Measurements from ENCODE around the gene PPP1R15A. TPM values are rescaled to one million over a fixed set of nuclear protein-coding genes. Genes with fewer than 3 reads are reported as not detected.
"Not testable (repeated sequence)": the region's sequence is repeated elsewhere in the genome, so short reads cannot be mapped to it uniquely, and the experiment has no call there.

PPP1R15A gene
- 10 to 100 TPM; 44.3 to 79.0 (median 62.4) TPM for polyA plus RNA-seq (ENCODE audit: insufficient read length in 10 of 10)
- long read RNA-seq, donor 1, transcript PPP1R15A-202 (1 exons, 1,725 nt), result major isoform, 10 of 80 reads
- long read RNA-seq, donor 1, transcript PPP1R15A-201 (3 exons, 2,378 nt), result minor isoform, 7 of 80 reads
- long read RNA-seq, donor 1, partial matches to known transcripts, result 63 of 80 reads
- long read RNA-seq, donor 1, other reads (novel, unspliced or antisense), result 0 of 80 reads
- long read RNA-seq, donor 2, partial matches to known transcripts, result 25 of 32 reads
- long read RNA-seq, donor 2, other reads (novel, unspliced or antisense), result 0 of 32 reads
- long read RNA-seq, donor 3, partial matches to known transcripts, result 0 of 1 reads
- long read RNA-seq, donor 3, other reads (novel, unspliced or antisense), result 0 of 1 reads
- long read RNA-seq, donor 4, transcript PPP1R15A-201 (3 exons, 2,378 nt), result major isoform, 5 of 23 reads
- long read RNA-seq, donor 4, partial matches to known transcripts, result 15 of 23 reads
- long read RNA-seq, donor 4, other reads (novel, unspliced or antisense), result 0 of 23 reads
- long read RNA-seq, donor 5, transcript PPP1R15A-202 (1 exons, 1,725 nt), result major isoform, 14 of 104 reads
- long read RNA-seq, donor 5, partial matches to known transcripts, result 86 of 104 reads
- long read RNA-seq, donor 5, other reads (novel, unspliced or antisense), result 0 of 104 reads
- long read RNA-seq, donor 6, transcript PPP1R15A-201 (3 exons, 2,378 nt), result minor isoform, 5 of 43 reads
- long read RNA-seq, donor 6, transcript PPP1R15A-202 (1 exons, 1,725 nt), result major isoform, 9 of 43 reads
- long read RNA-seq, donor 6, partial matches to known transcripts, result 29 of 43 reads
- long read RNA-seq, donor 6, other reads (novel, unspliced or antisense), result 0 of 43 reads
- long read RNA-seq, donor 7, transcript PPP1R15A-202 (1 exons, 1,725 nt), result major isoform, 7 of 50 reads
- long read RNA-seq, donor 7, partial matches to known transcripts, result 40 of 50 reads
- long read RNA-seq, donor 7, other reads (novel, unspliced or antisense), result 0 of 50 reads
- long read RNA-seq, donor 8, transcript PPP1R15A-202 (1 exons, 1,725 nt), result major isoform, 6 of 44 reads
- long read RNA-seq, donor 8, partial matches to known transcripts, result 35 of 44 reads
- long read RNA-seq, donor 8, other reads (novel, unspliced or antisense), result 0 of 44 reads
- long read RNA-seq, donor 9, partial matches to known transcripts, result 15 of 18 reads
- long read RNA-seq, donor 9, other reads (novel, unspliced or antisense), result 0 of 18 reads

GRCh38 chr19:48872182-48872883 lies at the start of gene PPP1R15A:
PPP1R15A (plus strand) TSS chr19:48872421; CDS start chr19:48873234, 813 bp downstream.
- peak; percentile 97 to 99 (median 98) for DNase-seq

- DNase-seq, result no peak
These were observed 49.7 kb upstream of the PPP1R15A start for GRCh38 chr19:48822514-48822913.

GRCh38 chr19:48826606-48827020 lies 45.6 kb upstream of the PPP1R15A start:
- DNase-seq, result no peak

- no peak for DNase-seq
These were observed 42.1 kb upstream of the PPP1R15A start for GRCh38 chr19:48830088-48830487.

GRCh38 chr19:48830965-48831364 lies 41.3 kb upstream of the PPP1R15A start:
- no peak for DNase-seq

- no peak for DNase-seq
These were observed 39.2 kb upstream of the PPP1R15A start for GRCh38 chr19:48833049-48833448.

GRCh38 chr19:48833977-48834376 lies 38.2 kb upstream of the PPP1R15A start:
- no peak for DNase-seq

- DNase-seq, result peak; percentile 71 to 89 (median 86)
These were observed 36.5 kb upstream of the PPP1R15A start for GRCh38 chr19:48835734-48836088.

- DNase-seq, result peak in 2 of 3 donors; percentile 36 to 58
These were observed 35.9 kb upstream of the PPP1R15A start, which contains the start of gene HSD17B14 for GRCh38 chr19:48836089-48837017. HSD17B14 (minus strand) TSS chr19:48836491; CDS start chr19:48836411, 80 bp downstream.

- DNase-seq, result peak; percentile 76 to 81 (median 80)
These were observed 35.1 kb upstream of the PPP1R15A start for GRCh38 chr19:48837051-48837524.

- DNase-seq, result no peak
These were observed 34.5 kb upstream of the PPP1R15A start for GRCh38 chr19:48837687-48838086.

- DNase-seq, result no peak
These were observed 31.2 kb upstream of the PPP1R15A start for GRCh38 chr19:48841047-48841446.

GRCh38 chr19:48841571-48841970 lies 30.6 kb upstream of the PPP1R15A start:
- no peak for DNase-seq

- DNase-seq, result peak in 2 of 3 donors; percentile 69 to 79
These were observed 29.4 kb upstream of the PPP1R15A start for GRCh38 chr19:48842789-48843162.

- peak in 2 of 3 donors; percentile 11 to 24 for DNase-seq
These were observed 27.7 kb upstream of the PPP1R15A start for GRCh38 chr19:48844472-48844871.

GRCh38 chr19:48845384-48845783 lies 26.8 kb upstream of the PPP1R15A start:
- DNase-seq, result no peak

GRCh38 chr19:48846659-48847058 lies 25.6 kb upstream of the PPP1R15A start:
- not testable (repeated sequence) for DNase-seq

- DNase-seq, result no peak
These were observed 19.9 kb upstream of the PPP1R15A start for GRCh38 chr19:48852292-48852691.

GRCh38 chr19:48853483-48853882 lies 18.7 kb upstream of the PPP1R15A start:
- DNase-seq, result no peak

GRCh38 chr19:48854103-48854502 lies 18.1 kb upstream of the PPP1R15A start:
- no peak for DNase-seq
